ENCODE results near the gene RECQL. TPM values are rescaled to one million over a fixed set of nuclear protein-coding genes. Genes with fewer than 3 reads are reported as not detected.

Gene RECQL
- total RNA-seq, 6 experiments from 2014 or later, result 8.9 to 21.2 (median 13.1) TPM

- intact Hi-C loops (cut with DNase I), result no loop called here
- no peak for DNase-seq
- no peaks in the 10 kb centered on the region for H3K9me3 ChIP-seq
These were observed 41.7 kb upstream of the RECQL start for GRCh38 chr12:21543151-21543550.

GRCh38 chr12:21542403-21542802 is 41.0 kb upstream of the RECQL start:
- ATAC-seq (no peak), DNase-seq (no peak)
- no peak overlapping the region for H3K4me3 ChIP-seq
- 64% methylated on average over 4 of the region's 5 CpGs for WGBS (ENCODE audit: insufficient coverage, low coverage, low lambda C conversion rate, missing lambda C conversion rate)
- no peak overlapping the region for H3K27ac ChIP-seq
- no peaks in the 10 kb centered on the region for H3K27me3 ChIP-seq
- H3K9me3 ChIP-seq, result no peaks in the 10 kb centered on the region
- H3K4me1 ChIP-seq, result no peaks in the 10 kb centered on the region
- intact Hi-C loops (cut with DNase I), result no loop called here
- no peak for TF ChIP-seq POLR2A (IDR thresholded peaks at IDR 0.05)
- TF ChIP-seq, protein P1, sequence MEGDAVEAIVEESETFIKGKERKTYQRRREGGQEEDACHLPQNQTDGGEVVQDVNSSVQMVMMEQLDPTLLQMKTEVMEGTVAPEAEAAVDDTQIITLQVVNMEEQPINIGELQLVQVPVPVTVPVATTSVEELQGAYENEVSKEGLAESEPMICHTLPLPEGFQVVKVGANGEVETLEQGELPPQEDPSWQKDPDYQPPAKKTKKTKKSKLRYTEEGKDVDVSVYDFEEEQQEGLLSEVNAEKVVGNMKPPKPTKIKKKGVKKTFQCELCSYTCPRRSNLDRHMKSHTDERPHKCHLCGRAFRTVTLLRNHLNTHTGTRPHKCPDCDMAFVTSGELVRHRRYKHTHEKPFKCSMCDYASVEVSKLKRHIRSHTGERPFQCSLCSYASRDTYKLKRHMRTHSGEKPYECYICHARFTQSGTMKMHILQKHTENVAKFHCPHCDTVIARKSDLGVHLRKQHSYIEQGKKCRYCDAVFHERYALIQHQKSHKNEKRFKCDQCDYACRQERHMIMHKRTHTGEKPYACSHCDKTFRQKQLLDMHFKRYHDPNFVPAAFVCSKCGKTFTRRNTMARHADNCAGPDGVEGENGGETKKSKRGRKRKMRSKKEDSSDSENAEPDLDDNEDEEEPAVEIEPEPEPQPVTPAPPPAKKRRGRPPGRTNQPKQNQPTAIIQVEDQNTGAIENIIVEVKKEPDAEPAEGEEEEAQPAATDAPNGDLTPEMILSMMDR (IDR thresholded peaks at IDR 0.05), result no peak
- H3K36me3 ChIP-seq, result peaks cover 0 to 5% (median 0%) of the 10 kb centered on the region in 4 donors

More at GRCh38 chr12:21543151-21543550, 41.7 kb upstream of the RECQL start:
- no peak for TF ChIP-seq POLR2A (IDR thresholded peaks at IDR 0.05)
- TF ChIP-seq, protein P1 (IDR thresholded peaks at IDR 0.05), result no peak
- H3K27me3 ChIP-seq, result no peaks in the 10 kb centered on the region
- no peak overlapping the region for H3K4me3 ChIP-seq
- H3K27ac ChIP-seq, result no peak overlapping the region
- peaks cover 0 to 4% (median 0%) of the 10 kb centered on the region in 4 donors for H3K36me3 ChIP-seq
- no peak for ATAC-seq
- no peaks in the 10 kb centered on the region for H3K4me1 ChIP-seq

DNA sequence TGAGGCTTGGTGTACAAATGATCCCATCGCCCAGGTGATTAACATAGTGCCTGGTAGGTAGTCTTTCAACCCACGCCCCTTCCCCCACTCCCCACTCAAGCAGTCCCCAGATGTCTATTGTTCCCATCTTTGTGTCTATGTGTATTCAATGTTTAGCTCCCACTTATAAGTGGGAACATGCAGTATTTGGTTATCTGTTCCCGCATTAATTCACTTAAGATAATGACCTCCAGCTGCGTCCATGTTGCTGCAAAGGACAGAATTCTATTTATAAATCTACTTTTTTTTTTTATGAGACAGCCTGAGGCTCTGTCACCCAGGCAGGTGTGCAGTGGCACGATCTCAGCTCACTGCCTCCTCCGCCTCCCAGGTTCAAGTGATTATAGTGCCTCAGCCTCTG is 40.3 kb upstream of the RECQL start:
- TF ChIP-seq POLR2A (IDR thresholded peaks at IDR 0.05), result no peak
- TF ChIP-seq, protein P1 (IDR thresholded peaks at IDR 0.05), result no peak
- WGBS (ENCODE audit: insufficient coverage, low coverage, low lambda C conversion rate, missing lambda C conversion rate), result 89% methylated on average over 4 of the region's 6 CpGs
- no peaks in the 10 kb centered on the region for H3K9me3 ChIP-seq
- peaks cover 0 to 5% (median 0%) of the 10 kb centered on the region in 4 donors for H3K36me3 ChIP-seq
- no peaks in the 10 kb centered on the region for H3K4me1 ChIP-seq
- DNase-seq (no peak), ATAC-seq (no peak)
- H3K27me3 ChIP-seq, result no peaks in the 10 kb centered on the region
- H3K4me3 ChIP-seq, result no peak overlapping the region
- no peak overlapping the region for H3K27ac ChIP-seq
- intact Hi-C loops (cut with DNase I), result no loop called here

DNA sequence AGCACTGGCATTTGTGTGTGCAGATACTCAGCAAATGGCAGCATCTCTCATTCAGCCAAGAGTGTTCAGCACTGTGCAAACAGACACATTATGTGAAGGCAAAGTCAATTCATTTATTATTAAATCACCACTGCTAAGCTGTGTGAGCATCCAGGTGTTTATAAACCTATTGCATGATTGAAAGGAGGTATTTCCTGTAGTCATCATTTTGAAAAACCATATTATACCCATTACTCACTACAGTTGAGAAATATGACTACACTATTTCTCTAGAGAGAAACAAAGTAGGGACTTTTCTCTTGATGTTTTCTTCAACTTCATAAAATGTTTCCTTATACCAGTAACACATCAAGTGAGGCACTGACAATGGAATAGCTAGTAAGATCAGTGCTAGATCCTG is 38.4 kb upstream of the RECQL start:
- Histone ChIP-seq H3K27ac (no peak overlapping the region), H3K4me1 (no peaks in the 10 kb centered on the region), H3K9me3 (no peaks in the 10 kb centered on the region), H3K4me3 (no peak overlapping the region), H3K36me3 (peaks cover 0 to 5% (median 0%) of the 10 kb centered on the region in 4 donors), H3K27me3 (no peaks in the 10 kb centered on the region)
- ATAC-seq (no peak), DNase-seq (no peak)
- intact Hi-C loops (cut with DNase I), result no loop called here
- TF ChIP-seq, protein P1 (IDR thresholded peaks at IDR 0.05), result no peak
- no peak for TF ChIP-seq POLR2A (IDR thresholded peaks at IDR 0.05)

GRCh38 chr12:21538061-21538653 is 36.7 kb upstream of the RECQL start:
- H3K27me3 ChIP-seq, result no peaks in the 10 kb centered on the region
- 88% methylated on average over 4 of the region's 5 CpGs for WGBS (ENCODE audit: insufficient coverage, low coverage, low lambda C conversion rate, missing lambda C conversion rate)
- peaks cover 0 to 5% (median 0%) of the 10 kb centered on the region in 4 donors for H3K36me3 ChIP-seq
- H3K4me3 ChIP-seq, result no peak overlapping the region
- no peak overlapping the region for H3K27ac ChIP-seq
- TF ChIP-seq, protein P1 (IDR thresholded peaks at IDR 0.05), result no peak
- TF ChIP-seq POLR2A (IDR thresholded peaks at IDR 0.05), result no peak
- no peak for DNase-seq
- H3K4me1 ChIP-seq, result no peaks in the 10 kb centered on the region
- intact Hi-C loops (cut with DNase I), result no loop called here
- no peaks in the 10 kb centered on the region for H3K9me3 ChIP-seq
- ATAC-seq, result no peak
